ENCODE measurements around the gene TTC9B. TPM values are rescaled to one million over a fixed set of nuclear protein-coding genes. Genes with fewer than 3 reads are reported as not detected.

The TTC9B gene
- total and polyA plus RNA-seq, 2 of the 8 experiments (the other 6 are each of a cell fraction or from before 2014, with no cell fraction given) = 0.26 TPM; not detected in 1

DNA sequence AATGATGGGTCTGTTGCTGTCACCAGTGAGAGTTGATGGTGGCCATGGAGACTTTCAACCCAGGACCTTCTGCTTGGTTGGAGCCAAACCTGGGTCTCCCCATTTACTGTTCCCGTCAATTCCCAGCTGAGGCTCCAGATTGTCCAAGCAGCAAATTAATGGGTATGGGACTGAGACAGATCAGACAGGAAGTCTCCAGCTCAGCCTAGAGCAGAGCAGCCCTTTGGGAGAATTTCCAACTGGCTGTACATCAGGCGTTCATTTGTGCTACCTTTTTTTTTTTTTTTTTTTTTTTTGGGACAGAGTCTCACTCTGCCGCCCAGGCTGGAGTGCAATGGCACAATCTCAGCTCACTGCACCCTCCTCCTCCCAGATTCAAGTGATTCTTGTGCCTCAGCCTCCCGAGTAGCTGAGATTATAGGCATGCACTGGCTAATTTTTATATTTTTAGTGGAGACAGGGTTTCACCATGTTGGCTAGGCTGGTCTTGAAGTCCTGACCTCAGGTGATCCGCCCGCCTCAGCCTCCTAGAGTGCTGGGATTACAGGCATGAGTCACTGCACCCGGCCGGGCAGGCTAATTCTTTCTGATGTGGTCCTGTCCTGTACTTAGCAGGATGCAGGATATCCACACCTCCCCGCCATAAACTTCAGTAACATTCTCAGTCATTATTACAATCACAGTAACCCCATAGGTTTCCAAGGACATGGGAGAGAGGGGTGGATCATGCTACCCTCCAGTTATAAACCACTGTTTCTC, 17.7 kb downstream of the TTC9B start (continued):
- TF ChIP-seq, protein P1, sequence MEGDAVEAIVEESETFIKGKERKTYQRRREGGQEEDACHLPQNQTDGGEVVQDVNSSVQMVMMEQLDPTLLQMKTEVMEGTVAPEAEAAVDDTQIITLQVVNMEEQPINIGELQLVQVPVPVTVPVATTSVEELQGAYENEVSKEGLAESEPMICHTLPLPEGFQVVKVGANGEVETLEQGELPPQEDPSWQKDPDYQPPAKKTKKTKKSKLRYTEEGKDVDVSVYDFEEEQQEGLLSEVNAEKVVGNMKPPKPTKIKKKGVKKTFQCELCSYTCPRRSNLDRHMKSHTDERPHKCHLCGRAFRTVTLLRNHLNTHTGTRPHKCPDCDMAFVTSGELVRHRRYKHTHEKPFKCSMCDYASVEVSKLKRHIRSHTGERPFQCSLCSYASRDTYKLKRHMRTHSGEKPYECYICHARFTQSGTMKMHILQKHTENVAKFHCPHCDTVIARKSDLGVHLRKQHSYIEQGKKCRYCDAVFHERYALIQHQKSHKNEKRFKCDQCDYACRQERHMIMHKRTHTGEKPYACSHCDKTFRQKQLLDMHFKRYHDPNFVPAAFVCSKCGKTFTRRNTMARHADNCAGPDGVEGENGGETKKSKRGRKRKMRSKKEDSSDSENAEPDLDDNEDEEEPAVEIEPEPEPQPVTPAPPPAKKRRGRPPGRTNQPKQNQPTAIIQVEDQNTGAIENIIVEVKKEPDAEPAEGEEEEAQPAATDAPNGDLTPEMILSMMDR (IDR thresholded peaks at IDR 0.05; ENCODE audit: control extremely low read depth in 1 of 3, insufficient read depth in 1 of 3, low read depth in 1 of 3, low read length in 3 of 3) = no peak
- no peak for TF ChIP-seq SUZ12 (IDR thresholded peaks at IDR 0.05; ENCODE audit: low read length)
- TF ChIP-seq, protein P2, sequence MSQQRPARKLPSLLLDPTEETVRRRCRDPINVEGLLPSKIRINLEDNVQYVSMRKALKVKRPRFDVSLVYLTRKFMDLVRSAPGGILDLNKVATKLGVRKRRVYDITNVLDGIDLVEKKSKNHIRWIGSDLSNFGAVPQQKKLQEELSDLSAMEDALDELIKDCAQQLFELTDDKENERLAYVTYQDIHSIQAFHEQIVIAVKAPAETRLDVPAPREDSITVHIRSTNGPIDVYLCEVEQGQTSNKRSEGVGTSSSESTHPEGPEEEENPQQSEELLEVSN (IDR thresholded peaks at IDR 0.05) = no peak
- TF ChIP-seq TAF7 (optimal IDR thresholded peaks at IDR 0.05; ENCODE audit: borderline replicate concordance, low read depth, low read length) = no peak
- TF ChIP-seq JUN (IDR thresholded peaks at IDR 0.05; ENCODE audit: low read depth, low read length) = no peak
- TF ChIP-seq SIRT6 (IDR thresholded peaks at IDR 0.05; ENCODE audit: low read length) = no peak
- no peak for TF ChIP-seq TEAD4 (IDR thresholded peaks at IDR 0.05; ENCODE audit: low read depth, low read length)
- TF ChIP-seq TCF12 (IDR thresholded peaks at IDR 0.05; ENCODE audit: low read depth, low read length) = no peak

All from H1 (cell line).